Activated CD4-positive, alpha-beta T cell treated with anti-CD3 and anti-CD28 coated beads, Interleukin-2, Interleukin-4, amounts not matched to agents 100 ng/mL and 50 ng/mL, durations not matched to agents 16 hours and 8 hours (primary cell): ENCODE measurements around the gene MYRF.

Experiments used
- DNase-seq: peaks from one replicate; pipeline ENCODE4 v3.0.0-alpha.2; 2020; ENCODE audit warnings: low spot score

Gene MYRF

GRCh38 chr11:61760946-61761345 lies 8.5 kb downstream of the MYRF start:
- DNase-seq: no peak

- DNase-seq: no peak
Measured at GRCh38 chr11:61761440-61762222, 9.2 kb downstream of the MYRF start.

- DNase-seq: no peak
Measured at GRCh38 chr11:61762223-61762615, 9.8 kb downstream of the MYRF start.

- DNase-seq: no peak
Measured at GRCh38 chr11:61762798-61763197, 10.4 kb downstream of the MYRF start.

- no peak for DNase-seq
Measured at GRCh38 chr11:61763930-61764605, 11.6 kb downstream of the MYRF start.

- DNase-seq: no peak
Measured at GRCh38 chr11:61764606-61765260, 12.3 kb downstream of the MYRF start.

- no peak for DNase-seq
Measured at GRCh38 chr11:61765550-61766253, 13.3 kb downstream of the MYRF start.

- no peak for DNase-seq
Measured at GRCh38 chr11:61766353-61766841, 14.0 kb downstream of the MYRF start.

- DNase-seq: no peak
Measured at GRCh38 chr11:61768376-61769076, 16.1 kb downstream of the MYRF start.

- no peak for DNase-seq
Measured at GRCh38 chr11:61769169-61769920, 16.9 kb downstream of the MYRF start.

- no peak for DNase-seq
Measured at GRCh38 chr11:61769946-61770683, 17.7 kb downstream of the MYRF start.

GRCh38 chr11:61771195-61771894 lies 18.9 kb downstream of the MYRF start:
- DNase-seq: no peak

- no peak for DNase-seq
Measured at GRCh38 chr11:61771985-61772455, 19.6 kb downstream of the MYRF start.

- no peak for DNase-seq
Measured at GRCh38 chr11:61773356-61773755, 20.9 kb downstream of the MYRF start.

GRCh38 chr11:61773809-61774208 lies 21.4 kb downstream of the MYRF start:
- no peak for DNase-seq

GRCh38 chr11:61774411-61774810 lies 22.0 kb downstream of the MYRF start:
- no peak for DNase-seq

GRCh38 chr11:61775106-61775505 lies 22.7 kb downstream of the MYRF start:
- no peak for DNase-seq

GRCh38 chr11:61775606-61776554 lies 23.4 kb downstream of the MYRF start:
- no peak for DNase-seq
